ENCODE results near the gene EPS8L1.
"Not testable (repeated sequence)": the region's sequence is repeated elsewhere in the genome, so short reads cannot be mapped to it uniquely, and the experiment has no call there.

Gene EPS8L1

GRCh38 chr19:55094456-55095259 is 19.0 kb downstream of the EPS8L1 start:
- no peak for DNase-seq (ENCODE audit: low read depth)

GRCh38 chr19:55095260-55096060 is 19.8 kb downstream of the EPS8L1 start:
- no peak for DNase-seq (ENCODE audit: low read depth)

- no peak for DNase-seq (ENCODE audit: low read depth)
These were observed 20.5 kb downstream of the EPS8L1 start for GRCh38 chr19:55096061-55096701.

GRCh38 chr19:55097864-55098715 is 22.4 kb downstream of the EPS8L1 start:
- no peak for DNase-seq (ENCODE audit: low read depth)

- DNase-seq (ENCODE audit: low read depth): no peak
These were observed 23.3 kb downstream of the EPS8L1 start for GRCh38 chr19:55098716-55099556.

GRCh38 chr19:55099557-55100506 is 24.2 kb downstream of the EPS8L1 start:
- DNase-seq (ENCODE audit: low read depth): no peak

DNA sequence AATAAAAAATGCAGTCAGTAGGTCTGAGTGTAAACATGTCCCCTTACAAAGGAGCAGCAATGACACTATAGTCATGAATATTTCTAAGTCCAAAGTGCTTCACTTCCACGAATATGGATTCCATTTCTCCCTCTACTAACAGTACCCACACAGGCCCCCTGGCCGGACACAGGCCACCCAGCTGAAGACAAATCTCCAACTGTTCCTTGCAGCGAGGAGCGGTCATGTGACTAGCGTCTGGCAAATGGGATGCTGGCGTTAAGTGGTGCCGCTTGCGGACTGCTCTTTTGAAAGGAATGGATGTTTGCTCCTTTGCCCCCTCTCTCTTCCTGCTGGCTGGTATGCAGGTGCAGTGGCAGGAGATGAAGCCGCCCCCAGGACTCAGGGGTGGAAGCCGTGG is 25.6 kb downstream of the EPS8L1 start:
- no peak for DNase-seq (ENCODE audit: low read depth)

DNA sequence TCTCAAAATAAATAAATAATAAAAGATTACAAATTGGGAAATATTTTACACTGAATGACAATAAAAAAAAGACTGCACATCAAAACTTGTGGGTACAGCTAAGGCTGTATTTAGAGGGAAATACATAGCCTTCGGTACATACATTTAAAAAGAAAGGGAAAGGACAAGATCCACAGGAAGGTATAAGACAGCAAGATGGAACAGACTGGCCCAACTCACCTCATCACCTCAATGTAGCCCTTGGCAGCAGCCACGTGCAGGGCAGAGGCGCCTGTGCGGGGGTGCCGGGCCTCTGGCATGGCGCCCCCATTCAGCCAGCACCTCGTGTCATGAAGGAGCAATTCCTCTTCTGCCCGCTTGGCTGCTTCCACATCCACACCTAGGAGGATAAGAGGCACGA is 27.5 kb downstream of the EPS8L1 start:
- DNase-seq (ENCODE audit: low read depth): no peak

- DNase-seq (ENCODE audit: low read depth): no peak
These were observed 29.6 kb downstream of the EPS8L1 start for GRCh38 chr19:55105237-55105636.

DNA sequence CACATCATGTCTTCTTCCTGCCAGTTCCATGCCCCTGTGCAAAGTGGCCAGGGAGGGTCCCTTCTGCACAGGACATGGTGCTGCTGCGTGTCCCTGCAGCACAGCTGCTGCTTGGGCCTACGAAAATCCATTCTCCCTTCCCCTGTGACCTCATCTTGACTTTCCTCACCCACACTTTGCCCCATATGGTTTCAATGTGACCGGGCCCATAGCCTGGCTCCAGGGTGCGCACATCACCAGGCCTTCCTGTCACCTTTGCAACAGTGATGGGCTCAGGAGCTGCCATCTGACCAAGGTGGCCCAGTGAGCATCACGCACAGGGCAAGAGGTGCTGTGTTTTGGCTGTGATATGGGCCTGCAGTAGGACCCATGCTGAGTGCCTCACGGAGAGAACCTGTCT is 30.9 kb downstream of the EPS8L1 start:
- DNase-seq (ENCODE audit: low read depth): no peak

- not testable (repeated sequence) for DNase-seq (ENCODE audit: low read depth)
These were observed 31.6 kb downstream of the EPS8L1 start for GRCh38 chr19:55107252-55107651.

DNA sequence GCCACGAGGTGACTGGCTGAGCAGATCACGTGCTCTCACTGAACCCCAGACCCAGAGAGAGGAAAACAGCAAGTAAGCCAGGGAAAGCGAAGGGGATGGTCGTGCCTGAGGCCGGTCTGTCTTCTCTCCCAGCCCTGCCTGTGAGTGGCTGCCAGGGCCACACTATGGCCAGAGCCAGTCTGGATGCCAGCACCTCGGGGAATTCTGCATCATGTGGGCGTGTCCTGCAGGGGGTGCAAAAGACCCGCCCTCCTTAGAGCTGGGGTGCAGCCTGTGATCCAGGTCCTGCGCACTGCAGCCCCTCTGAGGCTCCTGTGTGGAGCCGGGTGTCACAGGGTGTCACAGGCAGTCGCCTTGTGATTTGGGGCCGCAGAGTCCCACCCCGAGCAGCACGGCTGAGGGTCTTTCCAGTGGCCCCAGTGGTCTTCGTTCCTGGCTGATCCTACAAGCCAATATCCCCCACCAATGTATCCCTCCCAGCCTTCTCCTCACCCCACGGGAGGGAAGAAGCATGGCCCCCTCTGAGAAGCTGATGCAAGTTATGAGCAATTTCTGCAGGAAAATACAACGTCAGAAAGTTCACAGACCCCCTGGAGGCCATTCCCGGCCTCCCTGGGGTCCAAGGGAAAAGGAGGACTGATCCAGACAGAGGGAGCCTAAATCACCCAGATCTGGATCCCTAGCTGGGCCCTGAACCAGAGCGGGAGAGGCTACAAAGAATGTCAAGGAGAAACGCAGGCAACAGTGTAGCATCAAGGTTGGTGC is 34.0 kb downstream of the EPS8L1 start:
- no peak for DNase-seq (ENCODE audit: low read depth)

- no peak for DNase-seq (ENCODE audit: low read depth)
These were observed 35.7 kb downstream of the EPS8L1 start for GRCh38 chr19:55111238-55111831.

DNA sequence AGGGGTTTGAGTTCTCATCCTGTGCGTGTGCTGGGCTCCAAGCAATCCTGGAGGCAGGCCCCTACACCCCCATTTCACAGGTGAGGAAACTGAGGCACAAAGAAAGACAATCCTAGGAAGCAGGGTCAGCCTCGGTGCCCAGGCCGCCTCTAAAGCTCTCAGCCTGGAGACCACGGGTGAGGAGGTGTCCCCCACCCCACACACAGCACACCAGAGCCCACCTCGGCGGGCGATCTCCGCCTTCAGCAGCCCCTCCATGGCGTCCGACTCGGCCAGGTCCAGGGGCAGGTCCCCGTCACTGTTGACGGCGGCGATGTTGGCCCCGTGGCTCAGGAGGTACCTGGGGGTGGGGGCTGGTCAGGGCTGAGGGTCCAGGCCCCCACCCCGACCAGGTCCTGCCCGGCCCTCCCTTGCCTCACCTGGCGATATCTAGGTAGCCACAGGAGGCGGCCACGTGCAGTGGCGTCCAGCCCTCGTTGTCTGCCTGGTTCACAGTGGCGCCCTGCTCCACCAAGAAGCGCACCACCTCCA is 36.6 kb downstream of the EPS8L1 start:
- DNase-seq (ENCODE audit: low read depth): no peak

GRCh38 chr19:55112777-55113569 is 37.3 kb downstream of the EPS8L1 start:
- DNase-seq (ENCODE audit: low read depth): no peak

DNA sequence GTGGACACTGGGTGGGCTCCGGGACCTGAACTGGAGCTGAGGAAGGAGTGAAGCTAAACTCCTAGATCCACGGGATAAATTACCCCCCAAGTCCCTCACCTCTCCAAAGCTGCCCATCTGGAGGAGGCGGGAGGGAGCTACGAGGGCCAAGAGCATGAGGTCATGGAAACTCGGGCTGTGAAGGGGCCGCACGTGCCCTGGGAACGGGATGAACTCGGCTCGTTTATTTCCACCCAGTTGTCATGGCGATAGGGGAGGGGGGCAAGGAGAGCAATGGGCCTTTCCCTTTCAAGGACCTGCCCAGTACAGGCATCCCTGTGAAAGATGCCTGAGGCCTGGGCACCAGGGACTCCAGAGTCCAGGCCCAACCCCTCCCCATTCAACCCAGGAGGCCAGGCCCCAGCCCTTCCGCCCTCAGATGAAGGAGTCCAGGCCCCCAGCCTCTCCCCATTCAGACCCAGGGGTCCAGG is 37.9 kb downstream of the EPS8L1 start:
- no peak for DNase-seq (ENCODE audit: low read depth)

DNA sequence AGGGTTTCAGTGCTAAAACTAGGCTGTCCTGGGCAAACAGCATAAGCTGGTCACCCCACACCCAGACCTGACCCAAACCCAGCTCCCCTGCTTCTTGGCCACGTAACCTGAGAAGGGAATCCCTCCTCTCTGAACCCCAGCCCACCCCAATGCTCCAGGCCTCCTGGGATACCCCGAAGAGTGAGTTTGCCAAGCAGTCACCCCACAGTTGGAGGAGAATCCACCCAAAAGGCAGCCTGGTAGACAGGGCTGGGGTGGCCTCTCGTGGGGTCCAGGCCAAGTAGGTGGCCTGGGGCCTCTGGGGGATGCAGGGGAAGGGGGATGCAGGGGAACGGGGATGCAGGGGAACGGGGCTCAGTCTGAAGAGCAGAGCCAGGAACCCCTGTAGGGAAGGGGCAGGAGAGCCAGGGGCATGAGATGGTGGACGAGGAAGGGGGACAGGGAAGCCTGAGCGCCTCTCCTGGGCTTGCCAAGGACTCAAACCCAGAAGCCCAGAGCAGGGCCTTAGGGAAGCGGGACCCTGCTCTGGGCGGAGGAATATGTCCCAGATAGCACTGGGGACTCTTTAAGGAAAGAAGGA is 39.0 kb downstream of the EPS8L1 start:
- no peak for DNase-seq (ENCODE audit: low read depth)

All from stimulated activated CD8-positive, alpha-beta memory T cell treated with anti-CD3 and anti-CD28 coated beads, Interleukin-4, amount 100 ng/mL, for 24 hours (primary cell).